ENCODE results near the gene TMED4. TPM values are rescaled to one million over a fixed set of nuclear protein-coding genes. Genes with fewer than 3 reads are reported as not detected.
"Not testable (repeated sequence)": the region's sequence is repeated elsewhere in the genome, so short reads cannot be mapped to it uniquely, and the experiment has no call there.

The TMED4 gene
- total RNA-seq, 1 donor from 2014 or later: 61.9 TPM

DNA sequence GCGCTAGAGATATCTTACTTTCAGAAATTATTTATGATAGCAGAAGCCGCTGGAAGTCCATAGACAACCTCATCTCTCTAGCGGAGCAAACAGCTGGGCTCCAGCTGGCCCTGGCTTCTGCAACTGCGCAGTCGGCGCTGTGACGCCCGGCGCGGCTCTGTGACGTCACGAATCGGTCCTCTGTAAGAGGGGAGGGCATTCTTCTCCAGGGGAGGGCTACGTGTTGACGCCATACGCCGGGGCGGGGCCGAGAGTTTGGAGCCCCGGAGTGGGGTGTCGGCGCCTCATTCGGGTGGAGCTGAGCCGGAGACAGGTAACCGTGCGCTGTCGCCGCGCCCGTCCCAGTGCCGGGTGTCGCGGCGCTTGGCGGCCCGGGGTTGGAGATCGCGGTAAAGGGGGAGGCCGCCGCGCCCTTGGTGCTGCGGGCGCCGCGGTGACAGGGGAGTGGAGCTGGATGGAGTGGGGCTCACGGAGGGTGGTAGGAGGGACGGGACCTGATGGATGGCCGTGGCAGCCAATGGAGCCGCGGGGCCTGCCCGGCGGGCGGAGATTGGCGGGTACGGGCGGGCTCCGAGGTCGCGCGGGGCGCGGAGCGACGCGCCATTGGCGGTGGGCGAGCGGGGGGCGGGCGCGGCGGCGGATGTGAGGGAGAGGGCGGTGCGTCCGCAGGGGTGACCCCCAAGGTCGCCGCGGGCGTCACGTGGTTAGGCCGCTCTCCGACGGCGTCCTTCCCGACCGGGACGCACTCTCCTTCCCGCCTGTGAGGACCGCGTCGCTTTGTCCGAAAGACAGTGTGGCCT is 24.5 kb upstream of the TMED4 start, which contains the start of gene OGDH:
TSS of gene OGDH (plus strand) at position 287 of the 800 bp plus-strand sequence. CDS start 17,717 bp downstream, outside the sequence.
- Histone ChIP-seq H3K36me3 (peaks cover 4% of the 10 kb centered on the region), H3K4me3 (peak within 1 kb of the TSS; percentile 84), H3K27me3 (ENCODE audit: low read depth) (no peaks in the 10 kb centered on the region), H3K4me1 (peaks cover 43% of the 10 kb centered on the region), H3K27ac (replicated peaks) (peak within 1 kb of the TSS; percentile 100), H3K9me3 (replicated peaks) (no peaks in the 10 kb centered on the region)
- intact Hi-C loops (cut with micrococcal nuclease): no loop called here
- no peak for TF ChIP-seq CTCF (IDR thresholded peaks at IDR 0.05; ENCODE audit: borderline replicate concordance)
- DNase-seq: peak; percentile 99

DNA sequence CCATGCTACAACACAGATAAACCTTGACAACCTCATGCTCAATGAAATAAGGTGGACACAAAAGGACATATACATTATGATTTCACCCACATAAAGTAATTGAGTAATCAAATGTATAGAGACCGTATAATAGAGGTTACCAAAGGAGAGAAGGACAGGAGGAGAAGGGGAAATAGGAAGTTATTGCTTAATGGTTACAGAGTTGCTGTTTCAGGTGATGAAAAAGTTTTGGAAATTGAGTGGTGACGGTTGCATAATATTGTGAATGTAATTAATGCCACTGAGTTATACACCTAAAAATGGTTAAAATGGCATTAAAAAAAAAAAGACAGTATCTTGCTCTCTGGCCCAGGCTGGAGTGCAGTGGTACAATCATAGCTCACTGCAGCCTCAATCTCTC is 22.9 kb upstream of the TMED4 start:
- DNase-seq: no peak
- no peaks in the 10 kb centered on the region for H3K27me3 ChIP-seq (ENCODE audit: low read depth)
- peaks cover 4% of the 10 kb centered on the region for H3K36me3 ChIP-seq
- intact Hi-C loops (cut with micrococcal nuclease): no loop called here
- H3K27ac ChIP-seq (replicated peaks): peak overlapping the region; percentile 100
- TF ChIP-seq CTCF (IDR thresholded peaks at IDR 0.05; ENCODE audit: borderline replicate concordance): no peak
- peaks cover 41% of the 10 kb centered on the region for H3K4me1 ChIP-seq
- no peaks in the 10 kb centered on the region for H3K9me3 ChIP-seq (replicated peaks)
- H3K4me3 ChIP-seq: no peak overlapping the region

DNA sequence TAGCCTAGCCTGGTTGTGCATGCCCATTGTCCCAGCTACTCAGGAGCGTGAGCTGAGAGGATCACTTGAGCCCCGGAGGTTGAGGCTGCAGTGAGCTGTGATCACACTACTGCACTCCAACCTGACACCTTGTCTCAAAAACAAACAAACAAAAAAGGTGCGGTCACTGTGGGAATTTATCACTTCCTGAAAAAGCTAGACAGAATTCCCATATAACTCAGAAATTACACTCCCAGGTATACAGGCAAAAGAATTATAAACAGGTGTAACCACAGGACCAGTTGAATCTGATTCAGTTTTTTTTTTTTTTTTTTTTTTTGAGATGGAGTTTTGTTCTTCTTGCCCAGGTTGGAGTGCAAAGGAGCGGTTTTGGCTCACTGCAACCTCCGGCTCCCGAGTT is 21.2 kb upstream of the TMED4 start:
- no peak overlapping the region for H3K27ac ChIP-seq (replicated peaks)
- no peak for TF ChIP-seq CTCF (IDR thresholded peaks at IDR 0.05; ENCODE audit: borderline replicate concordance)
- no peaks in the 10 kb centered on the region for H3K27me3 ChIP-seq (ENCODE audit: low read depth)
- peaks cover 3% of the 10 kb centered on the region for H3K36me3 ChIP-seq
- H3K4me1 ChIP-seq: peaks cover 23% of the 10 kb centered on the region
- no peak for DNase-seq
- H3K4me3 ChIP-seq: no peak overlapping the region
- intact Hi-C loops (cut with micrococcal nuclease): no loop called here
- no peaks in the 10 kb centered on the region for H3K9me3 ChIP-seq (replicated peaks)

GRCh38 chr7:44602576-44602910 is 20.5 kb upstream of the TMED4 start:
- intact Hi-C loops (cut with micrococcal nuclease): no loop called here
- Histone ChIP-seq H3K4me1 (peaks cover 17% of the 10 kb centered on the region), H3K27ac (replicated peaks) (no peak overlapping the region), H3K4me3 (no peak overlapping the region), H3K27me3 (ENCODE audit: low read depth) (no peaks in the 10 kb centered on the region), H3K36me3 (no peaks in the 10 kb centered on the region), H3K9me3 (replicated peaks) (no peaks in the 10 kb centered on the region)
- no peak for TF ChIP-seq CTCF (IDR thresholded peaks at IDR 0.05; ENCODE audit: borderline replicate concordance)
- no peak for DNase-seq

DNA sequence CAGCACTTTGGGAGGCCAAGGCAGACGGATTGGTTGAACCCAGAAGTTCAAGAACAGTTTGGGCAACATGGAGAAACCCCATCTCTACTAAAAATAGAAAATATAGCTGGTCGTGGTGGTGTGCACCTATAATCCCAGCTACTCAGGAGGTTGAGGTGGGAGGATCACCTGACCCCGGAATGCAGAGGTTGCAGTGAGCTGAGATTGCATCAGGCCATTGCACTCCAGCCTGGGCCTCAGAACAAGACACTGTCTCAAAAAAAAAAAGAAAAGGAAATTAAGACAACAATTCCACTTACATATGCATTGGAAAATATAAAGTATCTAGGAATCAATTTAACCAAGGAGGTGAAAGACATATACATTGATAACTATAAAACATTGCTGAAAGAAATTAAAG is 17.2 kb upstream of the TMED4 start:
- intact Hi-C loops (cut with micrococcal nuclease): no loop called here
- no peak for TF ChIP-seq CTCF (IDR thresholded peaks at IDR 0.05; ENCODE audit: borderline replicate concordance)
- Histone ChIP-seq H3K27me3 (ENCODE audit: low read depth) (no peaks in the 10 kb centered on the region), H3K9me3 (replicated peaks) (no peaks in the 10 kb centered on the region), H3K27ac (replicated peaks) (no peak overlapping the region), H3K4me1 (peaks cover 14% of the 10 kb centered on the region), H3K36me3 (no peaks in the 10 kb centered on the region), H3K4me3 (no peak overlapping the region)
- DNase-seq: no peak

DNA sequence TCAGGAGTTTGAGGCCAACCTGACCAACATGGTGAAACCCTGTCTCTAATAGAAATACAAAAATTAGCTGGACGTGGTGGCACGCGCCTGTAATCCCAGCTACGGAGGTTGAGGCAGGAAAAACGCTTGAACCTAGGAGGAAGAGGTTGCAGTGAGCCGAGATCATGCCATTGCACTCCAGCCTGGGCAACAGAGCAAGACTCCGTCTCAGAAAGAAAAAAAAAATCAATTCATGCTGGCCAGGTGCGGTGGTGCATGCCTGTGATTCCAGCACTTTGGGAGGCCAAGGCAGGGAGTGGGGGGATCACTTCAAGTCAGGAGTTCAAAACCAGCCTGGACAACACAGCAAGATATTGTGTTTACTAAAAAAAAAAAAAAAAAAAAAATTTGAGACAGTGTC is 15.2 kb upstream of the TMED4 start:
- intact Hi-C loops (cut with micrococcal nuclease): not testable (repeated sequence)

More for the DNA sequence above, 15.2 kb upstream of the TMED4 start:
- H3K27ac ChIP-seq (replicated peaks); H3K27me3 ChIP-seq (ENCODE audit: low read depth); H3K9me3 ChIP-seq (replicated peaks); H3K4me3 ChIP-seq; DNase-seq; H3K36me3 ChIP-seq: not testable (repeated sequence)
- peaks cover 14% of the 10 kb centered on the region for H3K4me1 ChIP-seq

All from left ventricle myocardium inferior (tissue), 1 donor.